Muscle layer of duodenum (tissue), 2 donors: ENCODE results near the gene CENPB.
A peak's percentile ranks its signal among the peaks of the same experiment; 100 is the strongest.

Source experiments
- H3K27ac ChIP-seq: one replicate; pipeline ENCODE4 v1.7.0; 2013; ENCODE audit warnings: mild to moderate bottlenecking, low read length
- H3K27me3 ChIP-seq: one replicate; pipeline ENCODE4 v1.7.0; 2013; ENCODE audit warnings: low read depth, mild to moderate bottlenecking, control low read depth, low read length
- H3K36me3 ChIP-seq, 2 donors: one replicate each; pipeline ENCODE4 v1.7.0; 2013; ENCODE audit warnings: low read length in 2 of 2, control low read depth in 1 of 2, mild to moderate bottlenecking in 1 of 2; ENCODE audit not compliant: insufficient read depth in 2 of 2, control insufficient read depth in 1 of 2
- H3K4me1 ChIP-seq, 2 donors: one replicate each; pipeline ENCODE4 v1.7.0; 2013; ENCODE audit warnings: low read length in 2 of 2, mild to moderate bottlenecking in 2 of 2, control low read depth in 1 of 2, moderate library complexity in 1 of 2; ENCODE audit not compliant: insufficient read depth in 2 of 2, control insufficient read depth in 1 of 2
- H3K4me3 ChIP-seq, 2 donors: one replicate each; pipeline ENCODE4 v1.7.0; 2013; ENCODE audit warnings: low read length in 2 of 2, low read depth in 1 of 2, mild to moderate bottlenecking in 1 of 2
- H3K9me3 ChIP-seq, 2 donors: one replicate each; pipeline ENCODE4 v1.7.0; 2013; ENCODE audit warnings: low read length in 2 of 2, control low read depth in 1 of 2, mild to moderate bottlenecking in 1 of 2; ENCODE audit not compliant: control insufficient read depth in 1 of 2
- donor health status: healthy.

Gene CENPB

DNA sequence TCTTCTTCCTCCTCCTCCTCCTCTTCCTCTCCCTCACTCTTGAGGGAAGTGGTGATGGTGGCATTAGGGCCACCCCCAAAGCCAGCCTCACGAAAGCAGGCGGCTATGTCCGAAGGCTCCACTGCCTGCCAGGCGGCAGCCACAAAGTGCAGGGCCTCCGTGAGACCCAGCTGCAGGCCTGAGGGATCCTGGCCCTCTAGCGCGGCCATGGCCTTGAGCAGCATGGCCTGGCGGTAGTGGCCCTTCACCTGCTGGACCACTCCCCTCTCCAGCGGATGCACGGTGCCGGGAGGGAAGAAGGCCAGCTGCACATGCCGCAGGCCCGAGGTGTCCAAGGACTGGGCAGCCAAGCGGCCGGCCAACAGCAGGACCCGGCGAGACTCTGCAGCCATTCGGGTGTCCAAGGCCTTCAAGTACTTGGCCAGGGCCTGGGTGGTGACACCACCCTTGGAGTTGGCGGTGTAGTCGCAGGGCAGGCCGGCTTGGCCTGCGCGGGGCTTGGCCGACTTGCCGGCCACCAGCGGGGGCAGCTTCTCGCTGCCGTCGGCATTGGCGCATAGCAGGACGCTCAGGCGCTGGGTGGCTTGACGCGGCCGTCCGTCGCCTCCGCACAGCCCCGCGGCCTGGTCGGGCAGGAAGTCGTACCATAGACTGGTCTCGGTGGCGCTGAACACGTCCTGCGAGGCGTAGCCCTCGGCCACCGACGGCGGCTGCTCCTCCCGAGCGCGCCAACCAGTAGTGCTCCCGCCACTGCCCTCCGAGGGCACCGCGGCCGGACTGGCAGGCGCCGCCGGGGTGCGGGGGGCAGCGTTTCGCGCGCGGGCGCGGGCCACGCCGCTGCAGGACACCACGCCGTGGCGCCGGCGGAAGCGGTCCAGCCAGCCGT lies 1.1 kb downstream of the CENPB start:
- H3K4me3 ChIP-seq: peak overlapping the region; percentile 70 to 73
- no peak overlapping the region for H3K27ac ChIP-seq
- H3K9me3 ChIP-seq: no peaks in the 10 kb centered on the region
- H3K36me3 ChIP-seq: no peaks in the 10 kb centered on the region
- peaks cover 16 to 41% of the 10 kb centered on the region in 2 donors for H3K4me1 ChIP-seq
- no peaks in the 10 kb centered on the region for H3K27me3 ChIP-seq

DNA sequence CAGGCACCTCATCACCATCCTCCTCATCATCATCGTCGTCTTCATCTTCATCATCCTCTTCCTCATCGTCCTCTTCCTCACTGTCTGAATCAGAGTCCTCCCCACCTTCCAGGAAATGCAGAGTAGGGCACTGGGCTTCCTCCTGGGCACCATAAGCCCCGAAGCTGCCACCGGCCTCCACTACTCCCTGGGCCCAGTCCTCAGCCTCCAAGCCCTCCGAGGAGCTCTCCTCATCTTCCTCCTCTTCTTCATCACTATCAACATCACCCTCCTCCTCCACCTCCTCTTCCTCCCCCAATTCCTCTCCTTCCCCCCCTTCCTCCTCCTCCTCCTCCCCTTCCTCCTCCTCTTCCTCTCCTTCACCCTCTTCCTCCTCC lies 1.7 kb downstream of the CENPB start:
- no peak overlapping the region for H3K27ac ChIP-seq
- peak overlapping the region; percentile 70 to 73 for H3K4me3 ChIP-seq
- H3K27me3 ChIP-seq: no peaks in the 10 kb centered on the region
- no peaks in the 10 kb centered on the region for H3K36me3 ChIP-seq
- H3K9me3 ChIP-seq: no peaks in the 10 kb centered on the region
- peaks cover 16 to 41% of the 10 kb centered on the region in 2 donors for H3K4me1 ChIP-seq

DNA sequence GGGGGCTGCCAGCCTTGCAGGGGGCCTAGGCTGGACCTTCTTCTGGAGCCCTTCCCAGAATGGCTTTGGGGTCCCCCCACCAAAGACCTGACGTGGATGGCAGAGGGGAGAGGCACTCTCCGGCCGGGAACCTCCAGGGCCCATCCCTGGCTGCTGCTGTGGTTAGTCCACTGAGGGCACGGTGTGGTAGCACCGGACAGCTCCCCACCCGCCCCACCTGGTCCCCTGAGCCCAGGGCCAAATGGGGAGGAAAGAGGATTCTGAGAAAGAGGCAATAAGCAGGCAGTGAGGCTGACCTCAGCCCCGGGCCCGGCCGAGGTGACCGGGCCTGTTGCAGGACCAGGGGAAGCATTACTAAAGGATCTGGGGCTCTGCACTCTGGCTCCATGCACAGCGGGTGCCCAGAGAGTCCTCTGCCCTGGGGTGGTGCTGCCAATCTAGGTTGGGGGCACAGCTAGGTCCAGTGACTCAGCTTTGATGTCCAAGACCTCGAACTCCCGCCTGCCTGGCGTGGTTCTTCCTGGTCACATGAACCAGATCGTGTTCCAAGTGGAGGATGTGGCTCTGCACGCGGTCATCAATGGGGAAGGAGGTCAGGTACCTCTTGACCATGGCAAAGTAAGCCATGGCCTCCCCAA lies 2.2 kb downstream of the CENPB start:
- H3K4me3 ChIP-seq: peak overlapping the region; percentile 30 to 73
- no peaks in the 10 kb centered on the region for H3K9me3 ChIP-seq
- H3K4me1 ChIP-seq: peaks cover 16 to 41% of the 10 kb centered on the region in 2 donors
- no peaks in the 10 kb centered on the region for H3K36me3 ChIP-seq
- no peak overlapping the region for H3K27ac ChIP-seq
- H3K27me3 ChIP-seq: no peaks in the 10 kb centered on the region

DNA sequence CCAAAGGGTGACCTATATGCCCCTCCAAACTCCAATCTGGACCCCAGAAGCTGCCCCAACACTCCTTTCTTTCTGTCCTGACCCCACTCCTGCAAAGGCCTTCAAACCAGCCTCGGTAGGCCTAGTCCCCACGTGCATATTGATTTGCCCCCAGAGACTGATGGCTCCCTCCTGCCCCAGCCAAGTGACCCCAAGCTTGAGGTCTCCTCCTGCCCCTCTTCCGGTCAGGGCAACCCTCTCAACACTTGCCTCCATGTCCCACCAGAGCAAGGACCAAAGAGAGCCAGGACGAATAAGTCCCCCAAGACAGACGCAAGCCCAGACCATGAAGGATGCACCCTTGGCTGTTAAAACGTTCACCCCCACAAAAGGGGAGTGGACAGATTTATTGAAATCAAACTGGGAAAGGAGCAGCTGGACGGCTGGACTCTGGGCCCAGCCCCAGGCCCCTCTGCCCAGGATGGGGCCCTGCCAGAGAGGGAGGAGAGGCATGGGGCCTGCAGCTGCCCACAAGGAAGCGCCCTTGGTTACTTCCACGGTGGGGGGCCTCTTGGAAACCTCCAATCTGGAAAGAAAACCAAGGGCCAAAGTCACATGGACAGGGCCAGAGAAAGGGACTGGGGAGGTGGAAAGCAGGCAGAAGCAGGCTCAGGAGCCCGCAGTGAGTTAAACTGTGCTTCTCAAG lies 2.9 kb downstream of the CENPB start:
- peaks cover 16 to 44% of the 10 kb centered on the region in 2 donors for H3K4me1 ChIP-seq
- no peak overlapping the region for H3K4me3 ChIP-seq
- H3K27ac ChIP-seq: no peak overlapping the region
- H3K9me3 ChIP-seq: no peaks in the 10 kb centered on the region
- no peaks in the 10 kb centered on the region for H3K27me3 ChIP-seq
- H3K36me3 ChIP-seq: no peaks in the 10 kb centered on the region

DNA sequence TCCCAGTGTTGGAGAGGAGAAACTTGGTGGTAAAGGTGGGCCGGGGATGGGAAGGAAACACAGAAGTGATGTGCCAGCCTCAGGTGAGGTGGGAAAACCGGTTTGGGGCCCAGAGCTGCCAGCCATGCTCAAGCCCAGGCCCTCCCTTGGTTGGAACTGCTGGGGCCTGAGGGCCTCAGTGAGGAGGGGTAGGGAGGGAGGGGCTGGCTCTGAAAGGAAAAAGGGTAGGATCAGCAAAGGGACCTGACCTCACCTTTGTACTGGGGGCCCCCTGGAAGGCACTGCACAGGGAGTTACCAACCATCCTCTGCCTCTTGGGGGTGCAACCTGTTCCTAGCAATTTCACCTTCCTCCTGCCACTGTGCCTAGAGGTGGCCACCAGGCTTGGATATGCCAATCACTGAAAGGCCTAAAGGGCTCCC lies 3.5 kb downstream of the CENPB start:
- H3K4me1 ChIP-seq: peaks cover 16 to 49% of the 10 kb centered on the region in 2 donors
- H3K27me3 ChIP-seq: no peaks in the 10 kb centered on the region
- no peak overlapping the region for H3K27ac ChIP-seq
- no peaks in the 10 kb centered on the region for H3K9me3 ChIP-seq
- H3K36me3 ChIP-seq: no peaks in the 10 kb centered on the region
- H3K4me3 ChIP-seq: no peak overlapping the region

DNA sequence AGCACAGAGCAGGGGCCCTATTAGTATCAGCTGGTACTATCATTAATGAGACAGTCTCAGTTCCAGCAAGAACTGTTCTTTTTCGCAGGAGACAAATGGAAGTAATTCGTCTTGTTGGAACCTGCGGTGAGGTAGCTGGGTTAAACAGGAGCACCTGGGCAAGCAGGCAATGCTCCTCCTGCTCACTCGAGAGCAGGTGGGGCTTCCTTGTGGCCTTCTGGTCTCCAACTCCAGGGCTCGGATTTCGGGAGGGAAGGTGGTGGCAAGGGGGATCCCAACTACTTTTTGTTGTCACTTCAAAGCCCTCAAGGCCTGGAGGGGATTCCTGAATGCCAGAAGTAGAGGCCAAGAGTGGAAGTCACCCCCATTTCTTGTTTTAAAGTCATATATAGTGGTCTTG lies 3.9 kb downstream of the CENPB start:
- Histone ChIP-seq H3K27me3 (no peaks in the 10 kb centered on the region), H3K4me1 (peaks cover 16 to 51% of the 10 kb centered on the region in 2 donors), H3K27ac (no peak overlapping the region), H3K36me3 (no peaks in the 10 kb centered on the region), H3K4me3 (no peak overlapping the region), H3K9me3 (no peaks in the 10 kb centered on the region)

DNA sequence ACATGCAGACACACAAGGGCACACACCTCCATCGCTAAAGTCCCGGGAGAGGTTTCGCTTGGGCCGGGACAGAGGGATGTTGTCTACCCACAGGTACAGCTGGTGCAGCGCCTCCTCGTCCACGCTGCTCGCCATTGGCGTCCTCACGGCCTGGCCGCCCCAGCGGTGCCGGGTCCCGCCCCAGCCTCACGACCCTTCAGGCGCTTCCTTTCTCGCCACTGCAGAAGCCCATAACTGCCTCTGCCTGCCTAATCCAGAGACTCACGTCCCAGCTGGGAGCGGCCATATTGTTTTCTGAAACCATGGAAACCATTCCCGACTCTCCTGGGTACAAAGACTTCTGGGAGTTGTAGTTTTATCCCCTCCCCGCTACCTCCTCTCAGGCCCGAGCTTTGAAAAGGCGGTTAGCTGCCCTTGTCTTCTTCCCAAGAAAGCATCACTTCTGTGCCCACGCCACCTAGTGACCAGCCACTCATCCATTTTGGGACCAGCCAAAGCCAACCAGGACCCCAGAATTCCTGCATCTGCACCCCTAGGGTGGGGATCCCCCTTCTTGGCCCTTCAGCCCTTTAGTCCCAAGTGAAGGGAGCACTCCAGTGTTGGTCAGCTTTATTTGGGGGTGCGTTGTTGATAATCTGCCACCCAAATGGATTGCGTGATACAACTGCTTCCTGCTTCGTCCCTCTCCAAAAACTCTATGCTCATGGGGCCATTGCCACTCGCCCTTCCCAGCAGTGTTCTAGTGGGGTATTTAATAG lies 5.2 kb downstream of the CENPB start, which contains the start of gene SPEF1:
TSS of gene SPEF1 (minus strand) at position 296 of the 758 bp plus-strand sequence. CDS start at position 135, 161 bp downstream.
- Histone ChIP-seq H3K4me3 (peak within 1 kb of the TSS; percentile 51 to 63), H3K9me3 (no peaks in the 10 kb centered on the region), H3K4me1 (peaks cover 16 to 47% of the 10 kb centered on the region in 2 donors), H3K36me3 (no peaks in the 10 kb centered on the region), H3K27ac (no peak within 1 kb of the TSS), H3K27me3 (no peaks in the 10 kb centered on the region)

DNA sequence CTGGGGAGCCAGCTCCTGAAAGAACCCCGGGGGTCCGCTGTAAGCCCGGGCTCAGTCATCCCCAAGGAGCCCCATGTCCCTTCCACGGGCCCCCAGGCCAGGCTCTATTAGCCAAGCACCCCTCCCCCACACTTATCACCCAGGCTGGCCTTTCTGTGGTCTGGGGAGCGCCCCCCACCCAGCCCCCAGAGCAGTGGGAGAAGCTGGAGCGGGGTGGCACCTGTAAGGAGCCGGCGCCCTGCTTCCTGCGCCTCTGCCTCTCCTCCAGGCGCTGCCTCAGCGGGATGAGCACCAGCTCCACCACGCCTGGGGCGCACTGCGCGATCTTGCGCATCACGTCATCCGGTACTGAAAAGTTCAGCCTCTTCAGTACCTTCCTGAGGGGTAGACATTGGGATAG lies 7.6 kb downstream of the CENPB start:
- Histone ChIP-seq H3K9me3 (no peaks in the 10 kb centered on the region), H3K4me1 (peaks cover 5 to 29% of the 10 kb centered on the region in 2 donors), H3K27ac (no peak overlapping the region), H3K27me3 (no peaks in the 10 kb centered on the region), H3K4me3 (no peak overlapping the region), H3K36me3 (no peaks in the 10 kb centered on the region)

DNA sequence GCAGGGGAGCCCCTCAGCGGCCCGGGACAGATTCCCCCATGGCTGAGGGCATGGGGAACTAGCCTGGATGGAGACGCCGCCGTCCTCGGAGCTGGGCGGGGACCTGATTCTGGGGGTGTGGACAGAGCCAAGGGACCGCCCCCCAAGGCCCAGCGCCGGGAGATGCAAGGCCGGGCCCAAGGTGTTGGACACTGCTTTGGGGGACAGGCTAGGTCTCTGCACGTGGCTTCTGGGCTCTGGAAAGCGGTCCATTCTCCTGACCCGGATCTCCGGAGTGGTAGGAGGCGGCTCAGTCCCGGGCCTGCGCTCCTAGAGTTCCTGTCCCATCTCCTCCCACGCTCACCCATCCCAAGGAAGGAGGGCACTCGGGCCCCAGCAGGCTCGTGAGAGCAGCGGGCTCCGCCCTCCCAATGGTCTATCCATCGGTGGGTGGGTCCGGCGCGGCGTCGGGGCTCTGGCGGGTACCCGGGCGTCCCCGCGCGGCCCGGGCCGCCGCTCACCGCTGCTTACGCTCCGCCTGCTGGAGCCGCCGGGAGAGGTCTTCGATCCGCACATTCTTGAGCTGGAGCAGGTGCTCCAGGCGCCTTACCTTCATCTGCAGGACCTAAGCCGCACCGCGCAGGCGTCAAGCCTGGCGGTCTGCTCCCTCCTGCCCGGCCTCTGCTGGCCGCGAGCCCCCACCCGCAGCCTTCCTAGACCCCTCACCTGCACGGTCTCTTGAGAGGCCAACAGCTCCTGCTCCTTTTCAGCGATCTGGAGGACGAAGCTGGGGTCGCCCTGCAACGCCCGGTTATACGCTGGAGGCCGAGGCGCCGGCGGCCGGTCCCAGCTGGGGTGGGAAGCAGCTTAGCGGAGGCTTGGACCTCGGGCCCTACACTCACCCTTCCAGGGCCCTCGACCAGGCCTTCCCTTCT lies 8.6 kb downstream of the CENPB start:
- Histone ChIP-seq H3K4me3 (peak overlapping the region; percentile 61 to 74), H3K4me1 (peaks cover 5 to 22% of the 10 kb centered on the region in 2 donors), H3K27ac (no peak overlapping the region), H3K36me3 (no peaks in the 10 kb centered on the region), H3K9me3 (no peaks in the 10 kb centered on the region), H3K27me3 (no peaks in the 10 kb centered on the region)

DNA sequence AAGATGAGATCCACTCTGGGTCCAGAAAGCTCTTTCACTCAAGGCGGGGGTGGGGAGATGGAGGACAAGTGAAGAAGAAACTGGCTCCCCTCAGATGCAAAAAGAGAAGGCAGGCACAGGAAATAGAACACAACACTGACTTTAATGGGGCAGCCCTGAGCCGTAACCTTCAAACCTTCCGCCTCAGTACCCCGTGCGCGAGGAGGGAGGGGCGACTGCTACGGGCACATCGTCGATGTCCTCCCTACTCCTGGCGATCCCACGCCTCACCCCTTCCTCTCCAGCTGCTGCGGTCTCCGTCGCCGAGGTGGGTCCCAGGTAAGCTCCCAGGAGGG lies 9.2 kb downstream of the CENPB start:
- Histone ChIP-seq H3K4me3 (peak overlapping the region; percentile 61 to 74), H3K4me1 (peaks cover 5 to 22% of the 10 kb centered on the region in 2 donors), H3K27ac (no peak overlapping the region), H3K36me3 (no peaks in the 10 kb centered on the region), H3K27me3 (no peaks in the 10 kb centered on the region), H3K9me3 (no peaks in the 10 kb centered on the region)
